IPS DF 6.9 (cell line): Measurements from ENCODE around the gene CDO1.

Source experiments
- DNase-seq: peaks from one replicate; pipeline ENCODE4 v3.0.0-alpha.2; 2013; ENCODE audit warnings: low read depth, low spot score
- H3K27ac ChIP-seq: one replicate; pipeline ENCODE4 v1.5.1; 2013; ENCODE audit warnings: low read length, control low read depth
- H3K27me3 ChIP-seq: 2 replicates; pipeline ENCODE4 v1.6.1; 2013; ENCODE audit warnings: mild to moderate bottlenecking, low read length; ENCODE audit not compliant: control insufficient read depth, insufficient read depth
- H3K36me3 ChIP-seq: 2 replicates; pipeline ENCODE4 v1.6.1; 2013; ENCODE audit warnings: low read length; ENCODE audit not compliant: control insufficient read depth, insufficient read depth
- H3K4me1 ChIP-seq: 2 replicates; pipeline ENCODE4 v1.6.1; 2013; ENCODE audit warnings: low read length; ENCODE audit not compliant: control insufficient read depth, insufficient read depth
- H3K4me3 ChIP-seq: 2 replicates; pipeline ENCODE4 v1.5.1; 2013; ENCODE audit warnings: mild to moderate bottlenecking, low read length
- H3K9me3 ChIP-seq: 2 replicates; pipeline ENCODE4 v1.6.1; 2013; ENCODE audit warnings: low read length, inconsistent platforms; ENCODE audit not compliant: control insufficient read depth, insufficient read depth
- WGBS: extraction: QIAGEN DNeasy Blood & Tissue Kit; methylation state at CpG from one replicate; pipeline ENCODE4 v1.1.7; 2013; ENCODE audit warnings: mixed read lengths, missing lambda C conversion rate; ENCODE audit not compliant: insufficient read length, insufficient coverage; 5-methylcytosine and 5-hydroxymethylcytosine counted together

The CDO1 gene

DNA sequence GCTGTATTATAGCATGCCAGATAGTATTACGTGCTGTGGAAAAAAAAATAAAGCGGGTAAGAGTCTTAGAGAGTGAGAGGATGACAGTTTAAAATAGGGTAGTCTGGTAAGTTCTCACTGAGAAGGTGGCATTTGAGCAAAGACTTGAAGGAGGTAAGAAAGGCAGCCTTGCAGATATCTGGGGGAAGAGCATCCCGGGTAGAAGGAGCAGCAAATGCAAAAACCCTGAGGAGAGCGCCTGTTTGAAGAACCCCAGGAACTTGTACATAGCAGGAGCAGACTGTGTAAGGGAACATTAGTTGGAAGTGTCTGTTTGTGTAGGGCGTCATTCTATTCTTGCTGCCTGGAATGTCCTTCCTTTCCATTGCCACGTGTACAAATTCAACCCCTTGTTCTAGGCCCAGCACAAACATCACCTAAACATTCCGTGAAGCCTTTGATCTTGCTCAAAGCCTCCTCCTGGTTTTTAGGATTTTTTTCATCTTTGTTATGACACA lies 27.9 kb upstream of the CDO1 start:
- Histone ChIP-seq H3K4me3 (no peak overlapping the region), H3K9me3 (no peaks in the 10 kb centered on the region), H3K27me3 (no peaks in the 10 kb centered on the region), H3K27ac (no peak overlapping the region), H3K36me3 (no peaks in the 10 kb centered on the region), H3K4me1 (peaks cover 3% of the 10 kb centered on the region; the same call in 1 of the 2 replicates)
- no peak for DNase-seq
- WGBS = no CpG with 5 or more reads among the region's 7 CpGs

DNA sequence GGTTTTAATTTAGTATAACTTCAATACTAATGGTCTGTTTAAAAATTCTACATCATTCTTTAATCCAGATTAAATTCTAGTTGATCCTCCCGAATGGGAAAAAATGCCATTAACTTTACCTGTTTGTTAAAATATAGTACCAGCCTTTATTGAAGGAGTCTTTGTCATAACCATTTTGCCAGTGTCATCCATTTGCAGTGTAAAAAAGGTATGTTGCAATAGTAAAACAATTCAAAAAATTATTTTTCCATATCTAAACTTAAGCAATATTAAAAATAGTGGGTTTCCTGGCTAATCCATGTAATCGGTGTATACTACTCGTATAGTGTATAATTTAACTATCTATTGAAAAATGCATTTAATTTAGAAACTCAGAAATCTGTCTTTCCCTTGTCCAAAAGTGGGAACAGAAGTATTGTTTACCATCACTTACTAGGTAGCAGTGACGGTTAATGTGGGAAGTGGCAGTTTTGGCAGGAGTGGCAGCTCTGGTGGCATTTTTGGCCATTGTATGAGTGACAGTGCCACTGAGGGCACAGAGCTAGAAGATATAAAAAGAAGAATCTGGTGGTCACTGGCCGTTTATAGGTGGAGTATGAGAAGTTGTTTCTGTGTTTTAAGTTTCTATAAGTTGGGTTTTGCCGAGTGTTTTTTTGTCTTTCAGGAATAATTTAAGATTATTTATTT lies 27.1 kb upstream of the CDO1 start:
- Histone ChIP-seq H3K27ac (no peak overlapping the region), H3K9me3 (no peaks in the 10 kb centered on the region), H3K36me3 (no peaks in the 10 kb centered on the region), H3K4me1 (peaks cover 3% of the 10 kb centered on the region; the same call in 1 of the 2 replicates), H3K4me3 (no peak overlapping the region), H3K27me3 (no peaks in the 10 kb centered on the region)
- WGBS = no CpG with 5 or more reads among the region's 6 CpGs
- DNase-seq = no peak

DNA sequence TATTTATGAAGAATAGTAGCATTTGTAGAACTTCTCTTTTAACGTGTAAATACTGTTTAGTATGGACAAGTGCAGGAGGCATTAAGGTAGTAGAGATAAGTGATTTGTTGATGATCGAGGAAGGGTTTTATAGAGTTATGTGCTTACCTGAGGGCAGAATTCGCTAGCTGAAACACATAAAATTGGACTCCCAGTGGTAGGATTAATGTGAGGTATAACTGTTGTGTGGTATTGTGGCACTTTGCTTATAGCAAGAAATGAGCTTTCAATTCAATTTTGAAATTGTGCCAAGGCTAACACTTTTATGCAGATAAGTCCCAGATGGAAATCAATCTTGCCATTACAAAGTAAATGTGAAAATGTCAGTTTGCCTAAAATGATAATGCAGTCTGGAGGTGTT lies 26.5 kb upstream of the CDO1 start:
- 100% methylated on average over 3 of the region's 3 CpGs for WGBS
- Histone ChIP-seq H3K4me3 (no peak overlapping the region; the same call in 1 of the 2 replicates), H3K4me1 (peaks cover 3% of the 10 kb centered on the region; the same call in 1 of the 2 replicates), H3K9me3 (no peaks in the 10 kb centered on the region), H3K27ac (no peak overlapping the region), H3K36me3 (no peaks in the 10 kb centered on the region), H3K27me3 (no peaks in the 10 kb centered on the region)
- no peak for DNase-seq

DNA sequence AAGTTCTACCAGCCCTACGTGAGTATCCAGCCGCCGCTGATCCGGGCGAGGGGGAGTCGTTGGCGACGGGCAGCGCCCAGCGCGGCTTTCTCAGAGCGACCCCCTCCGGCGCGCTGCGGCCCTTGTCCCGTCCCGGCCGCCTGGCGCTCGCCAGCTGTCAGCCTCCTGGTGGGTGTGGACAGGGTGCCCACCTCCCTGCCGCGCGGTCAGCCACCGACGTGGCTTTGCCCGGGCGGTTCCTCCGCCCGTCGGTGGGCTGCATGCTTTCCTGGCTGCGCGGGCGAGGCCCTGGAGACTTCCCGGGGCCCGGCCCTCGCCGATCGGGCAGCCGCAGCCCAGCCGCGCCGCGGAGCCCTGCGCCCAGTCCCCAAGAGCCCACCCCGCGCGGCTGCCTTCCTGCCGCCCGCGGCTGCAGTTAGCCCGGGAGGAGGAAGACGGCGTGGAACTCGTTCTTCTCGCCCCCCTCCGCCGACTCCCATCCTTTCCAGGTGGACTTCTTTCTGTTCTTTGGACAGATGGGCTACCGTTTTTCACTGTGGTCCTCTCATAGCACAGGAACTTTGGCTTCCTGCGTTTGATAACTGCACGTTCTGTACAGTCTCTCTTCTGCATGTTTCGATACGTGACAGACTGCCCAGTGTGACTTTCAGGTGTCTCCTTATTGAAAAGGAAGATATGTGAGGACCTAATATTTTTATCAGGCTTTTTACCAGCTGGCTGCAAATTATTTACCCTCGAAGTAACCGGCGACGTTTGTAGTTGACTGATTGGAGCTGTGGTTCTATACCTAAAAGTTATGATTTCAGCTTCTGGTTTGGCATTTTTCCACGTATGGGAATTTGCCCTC lies 25.9 kb upstream of the CDO1 start:
- no peak for DNase-seq
- Histone ChIP-seq H3K36me3 (no peaks in the 10 kb centered on the region), H3K4me3 (peak overlapping the region; percentile 88), H3K27me3 (no peaks in the 10 kb centered on the region), H3K9me3 (no peaks in the 10 kb centered on the region), H3K27ac (no peak overlapping the region), H3K4me1 (peaks cover 3% of the 10 kb centered on the region; the same call in 1 of the 2 replicates)
- WGBS = no CpG with 5 or more reads among the region's 68 CpGs

DNA sequence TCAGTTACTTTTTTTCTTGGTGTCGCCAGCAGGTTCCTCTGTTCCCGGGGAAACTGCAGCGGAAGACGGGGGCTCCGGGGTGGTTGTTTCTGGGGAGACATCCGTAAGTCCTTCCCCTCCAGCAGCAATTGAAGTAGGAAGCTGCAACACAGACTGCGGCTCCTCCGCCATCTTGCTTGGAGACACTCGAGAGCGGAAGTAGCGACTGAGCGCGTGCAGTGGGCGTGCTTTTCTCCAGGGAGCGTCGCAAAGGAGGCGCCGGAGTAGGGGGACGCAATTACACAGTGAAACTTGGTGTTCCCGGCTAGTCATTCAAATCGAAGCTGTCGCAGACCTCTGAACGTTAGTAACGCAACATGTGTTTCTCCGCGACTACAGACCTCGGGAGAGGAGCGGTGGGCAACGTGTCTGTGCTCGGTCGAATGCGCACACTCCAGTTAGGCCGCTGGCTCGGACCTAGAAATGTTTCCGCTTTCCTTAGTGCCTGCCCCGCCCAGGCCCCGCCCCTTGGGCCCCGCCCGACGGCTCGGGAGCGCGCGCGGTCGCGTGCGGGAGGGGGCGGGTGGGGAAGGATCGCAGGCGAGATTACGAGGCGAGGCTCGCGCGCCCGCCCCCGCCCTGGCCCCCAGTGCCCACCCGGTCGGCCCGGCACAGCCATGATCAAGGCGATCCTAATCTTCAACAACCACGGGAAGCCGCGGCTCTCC lies 25.1 kb upstream of the CDO1 start, which contains the start of the genes AP3S1 and ATG12:
Gene AP3S1 (plus strand): TSS at position 554 of the 707 bp plus-strand sequence. CDS start 103 bp downstream, at position 657.
Gene ATG12 (minus strand): TSS at position 184 of the 707 bp plus-strand sequence. CDS start 13 bp downstream, at position 171.
- no CpG with 5 or more reads among the region's 65 CpGs for WGBS
- peaks cover 3% of the 10 kb centered on the region; the same call in 1 of the 2 replicates for H3K4me1 ChIP-seq
- peak within 1 kb of the TSS; percentile 88 for H3K4me3 ChIP-seq

DNA sequence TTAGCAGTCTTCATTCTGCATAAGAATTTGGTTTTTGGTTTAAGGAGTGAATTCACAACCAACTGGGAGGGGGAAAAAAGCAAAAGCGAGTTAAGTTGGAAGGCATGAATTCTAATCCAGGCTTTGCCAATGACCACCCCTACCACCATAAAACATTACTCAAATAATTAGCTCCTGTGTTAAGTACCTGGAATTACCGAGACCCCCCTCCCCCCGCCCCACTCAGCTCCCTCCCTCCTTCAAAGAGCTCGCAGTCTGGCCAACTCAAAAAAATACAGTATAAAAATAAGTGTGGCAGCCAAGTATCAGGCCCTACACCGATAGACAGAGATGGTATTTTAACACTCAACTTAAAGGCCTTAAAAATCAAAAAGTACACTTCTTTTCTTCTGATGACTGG lies 24.4 kb upstream of the CDO1 start:
- peaks cover 3% of the 10 kb centered on the region; the same call in 1 of the 2 replicates for H3K4me1 ChIP-seq
- peaks cover 2% of the 10 kb centered on the region; the same call in 1 of the 2 replicates for H3K36me3 ChIP-seq
- WGBS = no CpG with 5 or more reads among the region's 5 CpGs
- H3K27ac ChIP-seq = no peak overlapping the region
- H3K27me3 ChIP-seq = no peaks in the 10 kb centered on the region
- DNase-seq = no peak
- no peaks in the 10 kb centered on the region for H3K9me3 ChIP-seq
- H3K4me3 ChIP-seq = peak overlapping the region; percentile 88; the same call in 1 of the 2 replicates

More for the DNA sequence above, 25.1 kb upstream of the CDO1 start, which contains the start of the genes AP3S1 and ATG12:
- no peaks in the 10 kb centered on the region for H3K9me3 ChIP-seq
- no peak within 1 kb of the TSS for H3K27ac ChIP-seq
- DNase-seq = peak; percentile 81
- no peaks in the 10 kb centered on the region for H3K36me3 ChIP-seq
- no peaks in the 10 kb centered on the region for H3K27me3 ChIP-seq

DNA sequence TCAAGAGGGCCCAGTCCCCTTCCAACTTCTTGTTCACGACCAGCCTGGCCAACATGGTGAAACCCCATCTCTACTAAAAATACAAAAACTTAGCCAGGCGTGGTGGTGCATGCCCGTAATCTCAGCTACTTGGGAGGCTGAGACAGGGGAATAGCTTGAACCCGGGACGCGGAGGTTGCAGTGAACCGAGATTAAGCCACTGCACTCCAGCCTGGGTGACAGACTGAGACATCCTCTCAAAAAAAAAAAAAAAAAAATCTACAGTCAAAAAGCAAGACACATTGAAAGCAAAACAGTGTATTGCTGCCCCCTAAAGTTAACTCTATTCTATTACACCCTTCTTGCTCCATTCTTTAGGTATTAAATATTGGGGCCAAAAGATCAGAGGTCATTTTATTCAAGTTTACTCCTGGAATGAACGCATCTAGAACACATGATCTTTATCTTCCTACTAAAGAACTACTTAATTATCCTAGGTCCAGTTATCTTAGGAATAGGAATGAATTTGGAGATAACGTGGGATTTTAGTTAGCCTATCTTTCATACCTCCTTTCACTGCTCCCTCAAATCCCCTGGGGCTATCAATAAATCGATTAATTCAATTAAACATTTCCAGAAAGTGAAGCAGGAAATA lies 22.5 kb upstream of the CDO1 start:
- no peak overlapping the region for H3K4me3 ChIP-seq
- no peak overlapping the region for H3K27ac ChIP-seq
- H3K9me3 ChIP-seq = no peaks in the 10 kb centered on the region
- H3K4me1 ChIP-seq = peaks cover 3% of the 10 kb centered on the region; the same call in 1 of the 2 replicates
- WGBS = no CpG with 5 or more reads among the region's 10 CpGs
- no peaks in the 10 kb centered on the region for H3K27me3 ChIP-seq
- DNase-seq = no peak
- peaks cover 2% of the 10 kb centered on the region; the same call in 1 of the 2 replicates for H3K36me3 ChIP-seq

DNA sequence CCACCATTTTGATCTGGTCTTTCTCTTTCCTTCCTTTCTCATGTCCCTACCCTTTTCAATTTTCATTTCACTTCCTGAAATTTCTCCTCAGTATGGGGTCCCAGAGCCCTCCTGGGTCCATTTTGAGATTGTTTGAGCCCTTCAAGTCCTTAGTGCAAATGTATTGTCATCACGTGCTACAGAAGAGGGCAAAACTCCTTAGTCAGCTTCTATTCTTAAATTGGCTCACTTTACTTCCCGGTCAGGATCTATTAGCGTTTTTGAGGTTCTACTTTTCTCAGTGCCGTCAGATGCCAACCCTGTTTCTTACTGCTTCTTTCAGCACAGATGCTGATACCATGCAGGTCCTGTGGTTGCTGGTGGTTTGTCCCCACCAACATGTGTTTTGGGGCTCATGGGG lies 19.0 kb upstream of the CDO1 start:
- DNase-seq = no peak
- H3K4me1 ChIP-seq = no peaks in the 10 kb centered on the region
- H3K36me3 ChIP-seq = peaks cover 2% of the 10 kb centered on the region; the same call in 1 of the 2 replicates
- no peaks in the 10 kb centered on the region for H3K27me3 ChIP-seq
- H3K9me3 ChIP-seq = no peaks in the 10 kb centered on the region
- no peak overlapping the region for H3K27ac ChIP-seq
- H3K4me3 ChIP-seq = no peak overlapping the region
- WGBS = no CpG with 5 or more reads among the region's 4 CpGs

DNA sequence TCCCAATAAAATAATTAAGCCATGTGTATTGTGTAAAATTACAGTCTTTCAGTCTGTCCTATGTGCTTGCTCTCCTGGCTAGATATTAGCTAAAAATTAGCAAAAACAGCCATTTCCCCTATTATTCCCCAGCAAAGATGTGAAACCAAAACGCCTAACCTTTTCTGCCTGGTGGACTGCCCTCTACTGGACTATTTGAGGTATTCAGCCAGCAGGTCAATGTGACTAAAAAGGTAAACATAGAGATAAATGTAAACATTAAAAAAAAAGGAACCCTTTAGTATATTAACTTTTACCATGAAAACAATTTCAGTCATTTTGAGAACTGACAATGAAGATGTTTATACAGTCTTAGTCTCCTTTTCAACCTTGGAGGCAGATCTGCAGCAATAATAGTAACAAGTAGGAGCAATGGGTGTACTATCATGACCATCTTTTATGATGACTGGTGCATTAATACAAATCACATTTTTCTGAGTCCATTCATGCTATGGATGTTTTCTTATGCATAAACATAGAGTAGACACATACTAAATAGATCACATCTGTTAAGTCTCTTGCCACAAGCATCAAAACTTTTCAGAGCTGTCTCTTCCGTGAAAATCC lies 14.8 kb upstream of the CDO1 start:
- H3K36me3 ChIP-seq = peaks cover under 1% of the 10 kb centered on the region; the same call in 1 of the 2 replicates
- H3K9me3 ChIP-seq = no peaks in the 10 kb centered on the region
- no peaks in the 10 kb centered on the region for H3K4me1 ChIP-seq
- no CpG with 5 or more reads among the region's 2 CpGs for WGBS
- DNase-seq = no peak
- H3K4me3 ChIP-seq = no peak overlapping the region
- H3K27ac ChIP-seq = no peak overlapping the region
- H3K27me3 ChIP-seq = no peaks in the 10 kb centered on the region
